Activated naive CD4-positive, alpha-beta T cell treated with anti-CD3 and anti-CD28 coated beads for 36 hours (primary cell): ENCODE measurements around the gene SLC9A8. TPM values are rescaled to one million over a fixed set of nuclear protein-coding genes. Genes with fewer than 3 reads are reported as not detected.

Experiments
- total RNA-seq, 2 experiments: library from RNA; stranded (reverse); gene quantifications; one replicate each; pipeline ENCODE4 v1.2.3, GENCODE V29; 2021

SLC9A8 gene
- total RNA-seq, 2 experiments from 2014 or later, result 11.2 to 11.4 TPM

Other genes with a start within 250 kb of the SLC9A8 start
- gene PTGIS, start 244.7 kb upstream of the SLC9A8 start, total RNA-seq, result not detected
- 10 to 100 TPM; 18.6 to 19.0 TPM for gene B4GALT5, start 99.0 kb upstream of the SLC9A8 start, total RNA-seq
- 1 to 10 TPM; 6.6 to 7.3 TPM for gene SPATA2, start 102.7 kb downstream of the SLC9A8 start, total RNA-seq
- gene RNF114, start 123.6 kb downstream of the SLC9A8 start, total RNA-seq, result 10 to 100 TPM; 72.3 to 76.5 TPM
- gene SNAI1, start 170.2 kb downstream of the SLC9A8 start, total RNA-seq, result under 1 TPM in 1 of 2 experiments, not detected in 1; 0.31 TPM